K562 (cell line): Measurements from ENCODE around the gene ADGRD1. TPM values are rescaled to one million over a fixed set of nuclear protein-coding genes. Genes with fewer than 3 reads are reported as not detected.

Experiments
- ATAC-seq: fragments of 200-7000 bp; cut with Tn5 transposase; 3 replicates; pipeline ENCODE4 v1.9.1; 2020; ENCODE audit warnings: moderate library complexity
- BruUV-seq: library from RNA; stranded (reverse); fragments of 400-500 nt; replicated peaks from 2 replicates; lab custom pipeline; 2021; lab: Mats Ljungman, UMichigan
- CTCF ChIA-PET: fragments of 300-600 bp; formaldehyde crosslinking; extraction: SDS; loops from one replicate; lab custom pipeline; 2021; ENCODE audit warnings: low intra/inter-chr PET ratio; lab: Yijun Ruan, JAX
- POLR2A ChIA-PET: fragments of 300-600, 350-650 bp; sonication (Branson Sonifier 250); formaldehyde crosslinking; extraction: SDS; loops from one replicate; lab custom pipeline; 2021; ENCODE audit warnings: antibody characterized with exemption, inconsistent platforms; lab: Yijun Ruan, JAX
- DNase-seq, 4 experiments: peaks; one replicate each; pipeline versions ENCODE4 v3.0.0 to v3.0.0-alpha.2; 2011 to 2018; ENCODE audit warnings: low spot score in 3 of 4, mixed read lengths in 3 of 4; ENCODE audit errors: extremely low read depth in 1 of 4
- FAIRE-seq: peaks from 2 replicates; lab custom pipeline; 2011; peaks lifted over from hg19 to GRCh38; lab: Jason Lieb, UNC
- H2AFZ ChIP-seq: 2 replicates; pipeline ENCODE4 v1.6.0; 2011; ENCODE audit warnings: low read depth, low read length, control low read depth, inconsistent platforms
- H3K27ac ChIP-seq: fragments of 200-600 bp; 3 replicates; pipeline ENCODE4 v1.8.0; 2011; ENCODE audit warnings: low read depth, mild to moderate bottlenecking, control low read depth, inconsistent platforms, low read length, moderate library complexity, mixed read lengths; ENCODE audit errors: extremely low read depth
- H3K27me3 ChIP-seq, 2 experiments: fragments of 300-600 bp in 1 of 2; 2 replicates in 1 of 2; 3 replicates in 1 of 2; pipeline versions ENCODE4 v1.6.0 to v1.8.0; 2011; ENCODE audit warnings: inconsistent platforms in 2 of 2, low read length in 2 of 2, mild to moderate bottlenecking in 1 of 2, mixed read lengths in 1 of 2, moderate library complexity in 1 of 2; ENCODE audit not compliant: control insufficient read depth in 2 of 2, insufficient read depth in 2 of 2
- H3K36me3 ChIP-seq: fragments of 300-600 bp; 3 replicates; pipeline ENCODE4 v1.8.0; 2011; ENCODE audit warnings: mild to moderate bottlenecking, low read length, inconsistent platforms; ENCODE audit not compliant: control insufficient read depth, insufficient read depth
- H3K4me1 ChIP-seq, 2 experiments: fragments of 200-600 bp in 1 of 2; replicated peaks in 1 of 2; 2 replicates in 1 of 2; 3 replicates in 1 of 2; pipeline versions ENCODE4 v1.5.1 to v1.8.0; 2011; ENCODE audit warnings: inconsistent platforms in 2 of 2, low read length in 2 of 2, mild to moderate bottlenecking in 1 of 2, mixed read lengths in 1 of 2, moderate library complexity in 1 of 2; ENCODE audit not compliant: control insufficient read depth in 2 of 2, insufficient read depth in 2 of 2
- H3K4me2 ChIP-seq: 2 replicates; pipeline ENCODE4 v1.6.1; 2011; ENCODE audit warnings: low read length, control low read depth, inconsistent platforms, mixed read lengths; ENCODE audit not compliant: insufficient read depth
- H3K4me3 ChIP-seq: fragments of 200-600 bp; sonication (generic), shearing (Covaris generic); 2 replicates; pipeline ENCODE4 v1.5.1; 2016; ENCODE audit warnings: control low read depth, inconsistent platforms
- H3K79me2 ChIP-seq: fragments of 200-600 bp; 3 replicates; pipeline ENCODE4 v1.8.0; 2011; ENCODE audit warnings: low read length, inconsistent platforms; ENCODE audit not compliant: control insufficient read depth, insufficient read depth
- H3K9ac ChIP-seq, 2 experiments: 2 replicates each; pipeline versions ENCODE4 v1.6.0 to v1.6.1; 2011; ENCODE audit warnings: low read depth in 2 of 2, low read length in 2 of 2, control low read depth in 1 of 2, inconsistent platforms in 1 of 2, mild to moderate bottlenecking in 1 of 2, mixed read lengths in 1 of 2; ENCODE audit not compliant: insufficient read depth in 1 of 2
- H3K9me1 ChIP-seq: one replicate; pipeline ENCODE4 v1.6.0; 2011; ENCODE audit warnings: inconsistent platforms, mild to moderate bottlenecking, low read length, moderate library complexity; ENCODE audit not compliant: control insufficient read depth, insufficient read depth
- H3K9me3 ChIP-seq: replicated peaks from 2 replicates; pipeline ENCODE4 v1.5.1; 2011; ENCODE audit warnings: low read depth, low read length, inconsistent platforms; ENCODE audit not compliant: control insufficient read depth, insufficient read depth
- H4K20me1 ChIP-seq: replicated peaks from 2 replicates; pipeline ENCODE4 v1.6.1; 2011; ENCODE audit warnings: low read length, inconsistent platforms, mixed read lengths; ENCODE audit not compliant: control insufficient read depth, insufficient read depth
- DACH1 ChIP-seq: fragments of 450-650 bp; IDR thresholded peaks from 2 replicates; pipeline ENCODE4 v1.6.1; 2018; ENCODE audit not compliant: partially characterized antibody
- HBP1 ChIP-seq: fragments of 450-650 bp; formaldehyde crosslinking; IDR thresholded peaks from 2 replicates; pipeline ENCODE4 v1.4.0; 2022; ENCODE audit warnings: missing genetic modification characterization
- KLF10 ChIP-seq: fragments of 250-450 bp; sonication (Bioruptor Pico); IDR thresholded peaks from 2 replicates; pipeline ENCODE4 v1.6.1; 2021; ENCODE audit warnings: matching md5 sums
- MECOM ChIP-seq: fragments of 250-450 bp; sonication (Bioruptor Pico); IDR thresholded peaks from 2 replicates; pipeline ENCODE4 v1.8.0; 2022; ENCODE audit warnings: inconsistent platforms
- MXD1 ChIP-seq: fragments of 250-450 bp; sonication (Bioruptor Pico); IDR thresholded peaks from 2 replicates; pipeline ENCODE4 v1.8.0; 2021; ENCODE audit warnings: borderline replicate concordance, mild to moderate bottlenecking, moderate library complexity; ENCODE audit not compliant: poor library complexity, severe bottlenecking
- TEAD2 ChIP-seq: fragments of 450-650 bp; IDR thresholded peaks from 2 replicates; pipeline ENCODE4 v1.6.1; 2016; ENCODE audit warnings: missing genetic modification characterization, control low read depth, missing compliant biosample characterization
- ZFP91 ChIP-seq: sonication (generic); formaldehyde crosslinking; IDR thresholded peaks from 2 replicates; pipeline ENCODE4 v1.8.0; 2022; ENCODE audit warnings: mild to moderate bottlenecking, missing genetic modification reagents
- ZNF551 ChIP-seq: fragments of 250-450 bp; sonication (Bioruptor Pico); IDR thresholded peaks from 2 replicates; pipeline ENCODE4 v1.5.0; 2021; ENCODE audit warnings: mild to moderate bottlenecking, moderate library complexity
- WGBS: fragments of 100-300 bp; shearing (Covaris generic); methylation state at CpG from one replicate; pipeline ENCODE4 v1.1.6; 2016; ENCODE audit warnings: low coverage, mixed read lengths; ENCODE audit not compliant: insufficient coverage; ENCODE audit errors: missing lambda C conversion rate; 5-methylcytosine and 5-hydroxymethylcytosine counted together
- in situ Hi-C: fragments of 300-500 bp; cut with MboI; formaldehyde crosslinking; loops from 4 replicates; pipeline ENCODE4 v1.15.0; 2018; ENCODE audit warnings: inconsistent platforms, mixed read lengths
- intact Hi-C: fragments of 100-400 bp; cut with micrococcal nuclease; formaldehyde crosslinking; loops from 2 replicates; pipeline ENCODE4 v1.14.2; 2022
- polyA plus RNA-seq, 8 experiments: library from polyadenylated mRNA; depleted of rRNA in 4 of 8; stranded (reverse) in 5 of 8; unstranded in 3 of 8; fragments of >200 nt; fragmentation: Nextera tagmentation in 2 of 8; fragmentation: Illumina TruSeq in 1 of 8; extraction: Ambion mirVana in 2 of 8; extraction: Trizol in 1 of 8; gene quantifications; 2 replicates each; pipeline versions ENCODE4 v1.2.1 to v1.2.3, GENCODE V29; 2011 to 2014; ENCODE audit warnings: inconsistent platforms in 1 of 8, missing spikeins in 1 of 8
- total RNA-seq, 7 experiments: library from RNA; depleted of rRNA in 6 of 7; stranded (reverse); fragments of >200 nt in 6 of 7; fragmentation: Illumina TruSeq in 2 of 7; extraction: Trizol in 2 of 7; gene quantifications; 2 replicates each; pipeline versions ENCODE4 v1.2.1 to v1.2.3, GENCODE V29; 2011 to 2021; ENCODE audit warnings: low replicate concordance in 1 of 7

ADGRD1 gene
- total and polyA plus RNA-seq, 9 of the 15 experiments (the other 6 are each of a cell fraction or from before 2014, with no cell fraction given) = 1.7 to 11.7 (median 3.3) TPM

GRCh38 chr12:131007031-131007739 lies 53.5 kb downstream of the ADGRD1 start:
- H4K20me1 ChIP-seq = 0 out of 2 replicates have a peak, but pooled peaks cover 5% of the 10 kb centered on the region
- ChIA-PET POLR2A (no interaction called here), CTCF (no interaction called here)
- H3K9me1 ChIP-seq = no peaks in the 10 kb centered on the region
- H3K4me3 ChIP-seq = no peak overlapping the region
- 37% methylated on average over 17 of the region's 20 CpGs for WGBS
- H3K27ac ChIP-seq = no peak overlapping the region
- BruUV-seq = no TSS peak
- no peaks in the 10 kb centered on the region for H3K79me2 ChIP-seq
- in situ Hi-C loops (no loop called here), intact Hi-C loops (no loop called here)
- H3K36me3 ChIP-seq = no peaks in the 10 kb centered on the region
- no peak overlapping the region for H3K9ac ChIP-seq
- peaks cover 0 to 35% of the 10 kb centered on the region in 2 experiments; a peak in 2 of 5 replicates for H3K27me3 ChIP-seq
- FAIRE-seq (no peak), ATAC-seq (no peak), DNase-seq (no peak)
- peaks cover under 1 to 33% of the 10 kb centered on the region in 2 experiments; a peak in 2 of 5 replicates for H3K4me1 ChIP-seq
- no peaks in the 10 kb centered on the region for H3K9me3 ChIP-seq
- no peak overlapping the region for H2AFZ ChIP-seq
- TF ChIP-seq KLF10 = no peak
- no peak for TF ChIP-seq ZFP91 (CRISPR knock-in tag)
- TF ChIP-seq MXD1 (CRISPR knock-in tag) = no peak
- no peak for TF ChIP-seq ZNF551
- no peak for TF ChIP-seq TEAD2
- no peak for TF ChIP-seq DACH1
- no peak for TF ChIP-seq MECOM (CRISPR knock-in tag)
- no peak for TF ChIP-seq HBP1 (CRISPR knock-in tag)
- TF ChIP-seq, all 486 proteins: peak for 0
- no peak overlapping the region for H3K4me2 ChIP-seq
